KMS-11 (cell line): ENCODE data around the gene SORCS2.

Experiments
- H2AFZ ChIP-seq: fragments of 200-600 bp; sonication (generic); 2 replicates; pipeline ENCODE4 v1.6.1; 2016; ENCODE audit warnings: antibody characterized with exemption, mixed run types, low read depth
- H3K27ac ChIP-seq: fragments of 200-600 bp; sonication (generic); 2 replicates; pipeline ENCODE4 v1.6.1; 2016; ENCODE audit warnings: mild to moderate bottlenecking, mixed run types
- H3K27me3 ChIP-seq: fragments of 200-600 bp; sonication (generic); 2 replicates; pipeline ENCODE4 v1.6.1; 2017; ENCODE audit warnings: mild to moderate bottlenecking, low read depth, mixed run types, moderate library complexity; ENCODE audit not compliant: insufficient read depth
- H3K36me3 ChIP-seq: fragments of 200-600 bp; sonication (generic); 2 replicates; pipeline ENCODE4 v1.6.1; 2017; ENCODE audit warnings: mild to moderate bottlenecking, mixed run types; ENCODE audit not compliant: insufficient read depth
- H3K4me1 ChIP-seq: fragments of 200-600 bp; sonication (generic); 2 replicates; pipeline ENCODE4 v1.6.1; 2016; ENCODE audit warnings: mild to moderate bottlenecking, low read depth, mixed run types; ENCODE audit not compliant: poor library complexity, severe bottlenecking
- H3K4me2 ChIP-seq: fragments of 200-600 bp; sonication (generic); 2 replicates; pipeline ENCODE4 v1.7.0; 2016; ENCODE audit warnings: mild to moderate bottlenecking, mixed run types
- H3K4me3 ChIP-seq: fragments of 200-600 bp; sonication (generic); IDR thresholded peaks from 2 replicates; pipeline ENCODE4 v1.6.1; 2017; ENCODE audit warnings: low read depth, low read length, mixed read lengths; ENCODE audit not compliant: insufficient read depth
- H3K79me2 ChIP-seq: fragments of 200-600 bp; sonication (generic); 2 replicates; pipeline ENCODE4 v1.6.1; 2016; ENCODE audit warnings: low read depth, mixed run types; ENCODE audit not compliant: insufficient read depth
- H3K9ac ChIP-seq: fragments of 200-600 bp; sonication (generic); 2 replicates; pipeline ENCODE4 v1.6.1; 2016; ENCODE audit warnings: mild to moderate bottlenecking, mixed run types
- H4K20me1 ChIP-seq: fragments of 200-600 bp; sonication (generic); 2 replicates; pipeline ENCODE4 v1.6.1; 2016; ENCODE audit warnings: mild to moderate bottlenecking, mixed run types; ENCODE audit not compliant: insufficient read depth
- CTCF ChIP-seq: fragments of 200-600 bp; sonication (generic); conservative IDR thresholded peaks from 2 replicates; pipeline ENCODE4 v1.6.1; 2017; ENCODE audit warnings: low read depth, mild to moderate bottlenecking, antibody characterized with exemption, low read length, moderate library complexity, mixed read lengths

The SORCS2 gene

GRCh38 chr4:7391637-7392437 is 199.5 kb downstream of the SORCS2 start:
- no peak for TF ChIP-seq CTCF
- H3K4me3 ChIP-seq, result no peak overlapping the region
- H3K36me3 ChIP-seq, result no peaks in the 10 kb centered on the region
- H4K20me1 ChIP-seq, result no peaks in the 10 kb centered on the region
- no peaks in the 10 kb centered on the region for H3K79me2 ChIP-seq
- no peak overlapping the region for H3K4me2 ChIP-seq
- no peaks in the 10 kb centered on the region for H3K27me3 ChIP-seq
- H3K9ac ChIP-seq, result no peak overlapping the region
- H3K4me1 ChIP-seq, result no peaks in the 10 kb centered on the region
- no peak overlapping the region for H3K27ac ChIP-seq
- H2AFZ ChIP-seq, result no peak overlapping the region

GRCh38 chr4:7392438-7393421 is 200.4 kb downstream of the SORCS2 start:
- Histone ChIP-seq H3K4me3 (no peak overlapping the region), H3K4me1 (no peaks in the 10 kb centered on the region), H3K27ac (no peak overlapping the region), H3K9ac (no peak overlapping the region), H3K27me3 (no peaks in the 10 kb centered on the region), H4K20me1 (no peaks in the 10 kb centered on the region), H3K4me2 (no peak overlapping the region), H2AFZ (no peak overlapping the region), H3K79me2 (no peaks in the 10 kb centered on the region), H3K36me3 (no peaks in the 10 kb centered on the region)
- no peak for TF ChIP-seq CTCF

- Histone ChIP-seq H3K79me2 (no peaks in the 10 kb centered on the region), H3K4me1 (no peaks in the 10 kb centered on the region), H3K4me3 (no peak overlapping the region), H3K36me3 (no peaks in the 10 kb centered on the region), H2AFZ (no peak overlapping the region), H3K27ac (no peak overlapping the region), H4K20me1 (no peaks in the 10 kb centered on the region), H3K4me2 (no peak overlapping the region), H3K27me3 (no peaks in the 10 kb centered on the region), H3K9ac (no peak overlapping the region)
- TF ChIP-seq CTCF, result no peak
These were observed 201.6 kb downstream of the SORCS2 start for GRCh38 chr4:7393601-7394575.
